HG03439 (cell line): ENCODE measurements around the gene WWC2.

ENCODE experiments used
- ATAC-seq: cut with Tn5 transposase; IDR thresholded peaks from one replicate; pipeline ENCODE4 v1.9.1; 2021; ENCODE audit warnings: mild to moderate bottlenecking, moderate library complexity; ENCODE audit not compliant: unreplicated experiment

The WWC2 gene

GRCh38 chr4:183200453-183200852 lies 101.4 kb downstream of the WWC2 start:
- ATAC-seq: no peak

GRCh38 chr4:183201331-183201730 lies 102.3 kb downstream of the WWC2 start:
- ATAC-seq: no peak

GRCh38 chr4:183202523-183202922 lies 103.5 kb downstream of the WWC2 start:
- ATAC-seq: no peak

DNA sequence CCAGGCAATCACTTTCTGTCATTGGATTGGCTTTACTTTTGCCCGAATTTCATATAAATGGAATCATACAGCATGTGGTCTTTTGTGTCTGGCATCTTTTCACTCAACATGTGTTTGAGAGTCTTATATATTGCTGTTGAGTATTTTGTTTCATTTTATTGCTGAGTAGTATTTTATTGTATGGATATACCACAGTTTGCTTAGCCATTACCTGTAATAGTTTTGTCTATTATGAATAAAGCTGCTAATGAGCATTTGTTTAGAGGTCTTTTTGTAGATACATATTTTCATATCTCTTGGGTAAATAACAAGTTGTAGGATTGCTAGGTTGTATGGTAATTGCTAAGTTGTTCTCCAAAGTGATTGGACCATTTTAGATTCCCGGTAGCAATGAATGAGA lies 105.7 kb downstream of the WWC2 start:
- ATAC-seq: no peak

GRCh38 chr4:183205193-183205592 lies 106.1 kb downstream of the WWC2 start:
- ATAC-seq: no peak

DNA sequence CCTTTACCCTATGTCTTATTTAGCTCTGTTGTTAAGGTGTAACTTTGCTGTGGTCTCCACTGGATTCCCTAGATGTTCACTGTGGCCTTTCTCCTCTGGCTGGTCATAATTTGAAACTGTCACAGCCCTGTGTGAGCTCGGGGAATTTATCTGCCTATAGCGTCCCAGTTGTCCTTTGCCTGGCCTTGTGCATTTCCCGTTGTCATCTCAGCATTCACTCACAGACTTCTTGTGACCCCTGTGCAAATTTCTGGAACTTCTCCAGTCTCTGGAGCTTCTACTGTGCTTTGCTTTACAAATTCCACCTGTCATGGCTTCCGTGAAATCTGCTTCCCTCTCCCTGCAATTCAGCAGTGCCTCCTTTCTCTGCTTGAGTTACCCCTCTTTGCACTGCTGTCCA lies 106.7 kb downstream of the WWC2 start:
- ATAC-seq: no peak

DNA sequence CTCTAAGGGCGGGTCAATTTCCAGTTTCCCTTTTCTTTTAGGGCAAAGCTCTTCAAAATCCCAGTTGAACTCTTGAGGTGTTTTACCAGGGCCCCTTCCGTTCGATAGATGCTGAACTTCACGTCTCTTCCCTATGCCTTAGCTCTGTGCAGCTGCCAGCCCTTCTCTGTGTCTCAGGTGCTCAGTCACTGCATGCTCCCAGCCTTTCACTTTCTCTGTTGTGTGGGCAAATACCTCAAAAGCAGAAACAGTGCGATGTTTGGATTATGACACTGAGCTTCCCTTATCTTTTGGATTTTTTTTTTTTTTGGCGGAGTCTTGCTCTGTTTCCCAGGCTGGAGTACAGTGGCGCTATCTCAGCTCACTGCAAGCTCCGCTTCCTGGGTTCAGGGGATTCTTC lies 112.5 kb downstream of the WWC2 start:
- no peak for ATAC-seq

DNA sequence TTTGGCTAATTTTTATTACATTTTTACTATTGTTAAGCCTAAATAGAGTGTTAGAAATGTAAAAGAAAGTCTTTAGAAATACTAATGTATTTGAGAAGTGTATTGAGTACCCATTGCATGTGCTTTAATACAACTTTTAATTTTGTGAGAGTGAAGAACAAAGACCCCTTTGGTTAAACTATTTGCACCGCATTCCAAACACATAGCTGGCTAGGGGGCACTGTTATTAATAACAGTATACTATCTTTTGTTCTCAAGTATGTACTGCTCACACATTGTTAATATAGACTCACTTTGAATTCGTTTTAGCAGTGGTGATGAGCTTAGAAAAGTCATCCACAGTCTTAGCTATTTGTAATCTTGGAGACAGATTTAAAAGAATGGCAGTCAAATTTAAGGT lies 114.9 kb downstream of the WWC2 start:
- ATAC-seq: no peak

DNA sequence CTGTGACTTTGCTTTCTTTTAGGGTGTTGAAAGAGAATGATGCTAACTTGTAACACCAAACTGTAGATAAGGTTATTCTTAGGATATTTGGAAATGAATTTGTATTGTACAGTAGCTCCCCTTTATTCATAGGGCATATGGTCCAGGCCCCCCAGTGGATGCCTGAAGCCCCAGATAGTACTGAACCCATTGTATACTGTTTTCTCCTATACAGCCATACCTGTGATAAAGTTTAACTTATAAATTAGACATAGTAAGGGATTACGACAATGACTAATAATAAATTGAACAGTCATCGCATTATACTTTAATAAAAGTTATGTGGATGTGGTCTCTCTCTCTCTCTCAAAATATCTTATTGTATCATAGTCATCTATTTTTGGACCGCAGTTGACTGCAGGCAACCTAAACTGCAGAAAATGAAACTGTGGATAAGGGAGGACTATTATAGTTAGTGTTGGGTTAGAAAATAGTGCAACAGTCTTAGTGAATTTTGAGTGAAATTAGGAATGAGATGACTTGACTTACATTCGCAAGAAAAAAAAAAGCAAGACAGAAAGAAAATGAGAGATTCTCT lies 115.9 kb downstream of the WWC2 start:
- no peak for ATAC-seq

DNA sequence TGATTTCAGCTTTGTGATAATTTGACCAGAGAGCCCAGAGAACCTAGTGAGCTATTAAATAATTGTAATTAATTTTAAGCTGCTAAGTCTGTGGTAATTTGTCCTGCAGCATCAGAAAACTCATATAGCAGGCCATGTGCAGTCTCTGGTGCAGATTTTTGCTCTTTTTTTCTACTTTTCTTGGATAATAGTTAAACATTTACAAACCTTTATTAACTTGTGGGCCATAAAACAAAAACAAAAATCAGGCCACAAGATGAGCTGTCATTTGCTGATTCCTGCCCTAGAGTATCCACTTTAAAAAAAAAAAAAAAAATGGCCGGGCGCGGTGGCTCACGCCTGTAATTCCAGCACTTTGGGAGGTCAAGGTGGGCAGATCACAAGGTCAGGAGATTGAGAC lies 121.2 kb downstream of the WWC2 start:
- ATAC-seq: no peak

DNA sequence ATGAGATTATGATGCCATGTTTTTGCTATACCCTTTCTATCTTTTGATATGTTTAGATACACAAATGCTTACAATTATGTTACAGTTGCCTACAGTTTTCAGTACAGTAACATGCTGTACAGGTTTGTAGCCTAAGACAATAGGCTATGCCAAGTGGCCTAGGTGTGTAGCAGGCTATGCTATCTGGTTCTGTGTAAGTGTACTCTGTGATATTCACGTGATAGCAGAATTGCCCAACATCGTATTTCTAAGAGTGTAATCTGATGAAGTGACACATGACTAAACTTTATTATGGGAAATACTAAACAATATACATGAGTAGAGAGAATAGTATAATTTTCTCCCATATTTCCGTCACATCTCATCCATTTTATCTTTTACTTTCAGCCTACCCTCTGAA lies 124.0 kb downstream of the WWC2 start:
- ATAC-seq: no peak

DNA sequence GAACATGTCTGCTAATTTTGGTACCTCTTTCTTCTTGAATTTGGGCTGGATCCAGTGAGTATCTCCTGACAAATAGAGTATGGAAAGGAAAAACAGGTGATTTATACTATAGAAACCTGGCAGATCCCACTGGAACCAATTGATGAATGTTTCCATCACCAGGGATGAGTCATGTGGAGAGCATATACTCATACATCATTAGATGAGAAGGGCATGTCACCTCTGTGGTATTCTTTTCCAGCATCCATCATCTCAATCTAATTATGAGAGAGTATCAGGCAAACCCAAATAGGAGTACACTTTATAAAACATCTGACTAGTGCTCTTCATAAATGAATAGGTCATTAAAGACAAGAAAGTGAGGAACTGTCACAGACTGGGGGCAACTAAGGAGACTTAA lies 130.3 kb downstream of the WWC2 start:
- ATAC-seq: no peak

DNA sequence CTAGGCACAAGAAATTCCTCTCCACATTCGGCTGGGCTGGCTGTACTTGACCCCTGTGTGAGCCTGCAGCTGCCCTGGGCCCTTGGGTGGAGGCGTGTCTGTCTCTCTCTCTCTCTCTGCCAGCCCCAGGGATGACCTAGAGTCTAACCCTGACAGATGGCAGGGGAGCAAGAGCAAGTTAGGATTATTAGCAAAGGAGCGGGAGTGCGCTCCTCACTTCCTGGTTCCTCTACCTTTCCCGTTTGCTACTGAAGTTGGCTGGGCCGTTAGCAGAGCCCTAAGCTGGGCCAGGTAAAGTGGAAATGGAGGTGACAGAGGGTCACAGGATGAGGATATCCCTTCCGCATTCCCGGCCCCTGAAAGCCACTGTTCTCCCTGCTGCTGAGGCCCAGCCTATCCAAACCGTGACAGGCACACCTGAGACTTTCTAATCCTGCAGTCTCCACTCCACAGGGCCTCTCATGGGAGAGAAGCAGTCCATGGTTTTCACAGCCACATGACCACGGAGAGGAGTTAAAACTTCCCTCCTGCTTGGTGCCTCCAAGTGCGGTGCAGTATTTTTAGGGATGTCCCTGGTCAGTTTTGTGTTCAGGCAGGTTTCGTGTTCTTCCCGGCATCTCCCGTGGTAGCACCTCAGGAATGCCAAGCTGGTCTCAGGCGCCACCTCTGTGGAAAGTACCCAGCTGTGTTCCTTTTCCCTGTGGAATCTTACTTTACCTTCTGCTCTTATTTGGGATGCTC lies 141.7 kb downstream of the WWC2 start:
- ATAC-seq: no peak

- ATAC-seq: no peak
Measured at GRCh38 chr4:183241322-183241640, 142.2 kb downstream of the WWC2 start.

DNA sequence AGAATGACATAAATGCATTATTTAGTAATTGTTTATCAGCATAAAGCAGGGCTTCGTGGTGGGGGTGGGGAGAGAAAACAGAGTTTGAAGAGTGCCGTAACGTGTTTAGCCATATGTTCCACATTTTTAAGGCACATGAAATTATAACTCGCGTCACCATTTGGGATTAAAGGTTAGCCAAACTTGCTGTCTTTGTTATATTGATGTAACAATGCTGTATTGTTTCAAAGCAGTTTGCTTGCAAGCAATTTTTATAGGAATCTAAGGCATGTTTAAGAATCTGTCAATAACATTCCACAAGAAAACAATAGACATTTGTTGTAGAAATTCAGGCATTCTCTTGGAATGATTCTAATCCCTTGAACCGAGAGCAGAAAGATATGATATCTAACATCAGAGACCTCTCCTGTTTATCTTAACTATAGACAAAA lies 142.7 kb downstream of the WWC2 start:
- ATAC-seq: no peak

- no peak for ATAC-seq
Measured at GRCh38 chr4:183242291-183242690, 143.2 kb downstream of the WWC2 start.

- ATAC-seq: no peak
Measured at GRCh38 chr4:183244019-183244418, 145.0 kb downstream of the WWC2 start.

GRCh38 chr4:183244506-183244905 lies 145.4 kb downstream of the WWC2 start:
- no peak for ATAC-seq

DNA sequence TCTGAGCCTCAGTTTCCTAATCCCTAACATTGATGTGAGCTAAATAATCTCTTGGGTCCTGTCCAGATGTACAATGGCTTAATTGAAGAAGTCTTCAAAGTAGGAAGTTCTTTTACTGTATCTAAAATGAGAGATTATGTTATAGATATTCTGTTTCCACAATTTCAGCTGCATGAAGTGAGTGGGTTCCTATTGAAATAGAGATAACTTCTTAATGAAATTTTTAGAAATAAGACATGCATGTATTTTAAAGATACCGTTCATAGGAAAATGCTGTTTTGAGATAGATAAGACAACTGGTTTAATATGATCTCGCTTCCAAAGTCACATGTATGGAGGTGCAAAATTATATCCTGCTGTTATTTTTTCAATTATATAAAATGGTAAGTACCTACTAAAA lies 149.1 kb downstream of the WWC2 start:
- no peak for ATAC-seq

GRCh38 chr4:183249854-183250253 lies 150.8 kb downstream of the WWC2 start:
- no peak for ATAC-seq

DNA sequence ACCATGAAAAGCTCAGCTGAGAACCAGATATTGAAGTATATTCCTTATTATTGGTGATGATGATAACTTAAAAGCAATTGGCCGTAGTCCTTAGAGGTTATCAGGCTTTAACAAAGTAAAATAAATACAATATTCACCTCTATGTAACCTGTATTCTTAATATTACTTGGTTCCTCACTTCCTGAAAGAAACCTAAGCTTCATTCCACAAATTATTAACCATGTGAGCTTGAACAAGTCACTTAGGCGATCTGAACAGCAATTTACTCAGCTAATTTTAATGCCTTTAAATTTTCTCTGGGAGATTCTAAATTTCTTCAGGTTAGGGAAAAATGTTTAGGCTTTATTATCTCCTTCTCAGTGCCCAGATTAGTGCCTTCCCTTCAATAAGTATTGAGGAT lies 151.8 kb downstream of the WWC2 start:
- no peak for ATAC-seq

DNA sequence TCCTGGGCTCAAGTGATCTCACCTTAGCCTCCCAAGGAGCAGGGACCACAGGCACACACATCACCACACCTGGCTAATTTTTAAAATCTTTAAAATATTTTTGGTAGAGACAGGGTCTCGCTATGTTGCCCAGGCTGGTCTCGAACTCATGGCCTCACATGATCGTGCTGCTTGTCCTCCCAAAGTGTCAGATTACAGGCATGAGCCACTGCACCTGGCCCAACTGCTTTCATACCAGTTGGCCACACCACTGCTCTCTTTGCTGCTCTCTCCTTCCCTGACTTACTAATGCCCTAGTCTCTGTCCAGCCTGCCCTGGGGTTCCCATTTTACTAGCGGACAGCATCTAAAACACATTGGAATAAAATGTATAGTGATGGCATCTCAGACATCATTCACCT lies 153.9 kb downstream of the WWC2 start:
- ATAC-seq: no peak

GRCh38 chr4:183253451-183253850 lies 154.4 kb downstream of the WWC2 start:
- no peak for ATAC-seq
